ENCODE data around the gene TMBIM6.

TMBIM6 gene

DNA sequence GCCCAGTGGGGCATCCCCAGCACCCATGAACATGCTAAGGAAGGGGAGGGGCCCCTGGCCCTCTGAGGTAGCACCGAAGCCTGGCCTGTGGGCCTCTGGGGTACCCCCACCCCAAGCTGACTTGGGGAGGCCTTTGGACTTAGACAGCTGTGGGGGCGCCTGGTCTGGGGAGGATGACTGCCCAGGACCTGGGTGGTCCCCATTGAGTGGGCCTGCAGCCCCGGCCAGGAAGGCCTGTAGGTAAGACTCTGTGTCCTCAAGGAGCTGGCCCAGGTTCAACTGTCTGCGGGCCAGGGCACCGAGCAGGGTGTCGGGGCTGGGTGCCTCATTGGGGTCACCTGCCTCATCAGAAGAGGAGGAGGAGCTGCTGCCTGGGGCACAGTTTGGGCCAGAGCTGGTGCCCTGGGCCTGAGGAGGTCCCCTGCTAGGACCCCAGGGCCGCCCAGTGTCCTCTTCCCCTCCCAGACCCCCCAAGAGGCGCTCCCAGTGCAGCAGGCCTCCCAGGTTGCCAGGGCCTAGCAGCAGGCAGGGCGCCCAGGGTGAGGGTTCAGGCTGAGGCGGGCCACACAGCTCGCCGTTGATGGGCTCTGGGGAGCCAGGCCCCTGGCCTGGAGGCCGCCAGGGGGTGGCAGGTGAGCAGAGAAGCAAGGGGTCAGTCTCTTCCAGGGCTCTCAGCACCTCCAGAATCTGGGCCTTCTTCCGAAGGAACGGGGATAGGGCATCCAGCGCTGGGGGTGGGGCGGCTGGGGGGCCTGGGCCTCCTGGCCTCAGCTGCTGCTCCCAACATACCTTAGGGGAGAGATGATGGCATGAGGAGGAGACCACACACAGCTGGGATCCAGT is 55.5 kb downstream of the TMBIM6 start:
- FAIRE-seq: no peak
- no peak for DNase-seq (ENCODE audit: low spot score)

DNA sequence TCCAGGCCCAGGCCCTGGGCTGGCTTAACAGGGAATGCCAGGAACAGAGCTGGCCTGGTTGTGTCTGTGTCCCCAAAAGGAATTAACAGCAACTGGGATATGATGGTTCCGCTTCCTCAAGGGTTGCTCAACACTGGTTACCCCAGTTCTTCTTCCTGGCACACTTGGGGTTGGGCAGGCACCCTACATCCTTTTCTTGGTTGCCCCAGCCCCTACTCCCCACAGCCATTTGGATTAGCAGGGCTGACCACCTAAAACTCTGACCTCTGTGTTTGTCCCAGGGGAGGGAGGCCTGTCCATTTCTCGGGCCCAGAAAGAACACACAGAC is 56.1 kb downstream of the TMBIM6 start:
- DNase-seq (ENCODE audit: low spot score): no peak
- FAIRE-seq: no peak

DNA sequence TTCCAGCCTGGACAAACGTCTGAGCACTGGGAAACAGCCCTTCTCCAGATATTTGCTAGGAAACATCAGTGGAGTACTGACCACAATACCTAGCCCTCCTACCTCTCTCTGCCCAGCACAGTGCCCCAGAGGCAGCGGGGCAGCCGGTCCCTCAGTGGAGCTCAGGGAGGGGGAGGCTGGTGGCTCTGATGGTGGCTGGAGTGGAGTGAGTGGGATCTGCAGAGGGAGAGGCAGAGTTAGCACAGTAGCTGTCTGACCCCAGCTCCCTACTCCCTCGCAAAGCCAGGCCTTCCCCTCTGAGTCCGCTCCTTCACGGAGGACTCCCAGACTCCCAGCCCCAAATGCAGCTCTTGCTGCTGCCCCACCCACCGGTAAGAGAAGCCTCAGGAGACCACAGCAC is 56.9 kb downstream of the TMBIM6 start:
- DNase-seq (ENCODE audit: low spot score) (no peak), FAIRE-seq (no peak)

DNA sequence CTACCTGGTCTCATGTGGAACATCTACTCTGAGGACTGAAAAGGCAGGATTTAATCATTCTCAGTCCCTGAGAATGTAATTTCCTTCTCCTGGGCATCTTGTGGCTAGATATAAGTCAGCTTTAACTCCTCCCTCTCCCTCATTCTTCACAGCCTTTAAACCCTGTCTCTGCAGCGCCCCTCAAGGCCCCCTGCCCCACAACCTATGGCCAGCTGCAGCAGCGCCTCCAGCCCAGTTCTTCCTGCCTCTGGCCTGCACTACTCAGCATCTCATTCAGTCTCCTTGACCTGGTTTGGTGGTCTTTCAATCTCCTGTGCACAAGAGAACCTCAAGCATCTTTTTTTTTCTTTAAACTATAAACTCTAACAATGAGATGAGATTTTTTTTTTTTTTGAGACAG is 57.6 kb downstream of the TMBIM6 start:
- DNase-seq (ENCODE audit: low spot score) (no peak), FAIRE-seq (no peak)

DNA sequence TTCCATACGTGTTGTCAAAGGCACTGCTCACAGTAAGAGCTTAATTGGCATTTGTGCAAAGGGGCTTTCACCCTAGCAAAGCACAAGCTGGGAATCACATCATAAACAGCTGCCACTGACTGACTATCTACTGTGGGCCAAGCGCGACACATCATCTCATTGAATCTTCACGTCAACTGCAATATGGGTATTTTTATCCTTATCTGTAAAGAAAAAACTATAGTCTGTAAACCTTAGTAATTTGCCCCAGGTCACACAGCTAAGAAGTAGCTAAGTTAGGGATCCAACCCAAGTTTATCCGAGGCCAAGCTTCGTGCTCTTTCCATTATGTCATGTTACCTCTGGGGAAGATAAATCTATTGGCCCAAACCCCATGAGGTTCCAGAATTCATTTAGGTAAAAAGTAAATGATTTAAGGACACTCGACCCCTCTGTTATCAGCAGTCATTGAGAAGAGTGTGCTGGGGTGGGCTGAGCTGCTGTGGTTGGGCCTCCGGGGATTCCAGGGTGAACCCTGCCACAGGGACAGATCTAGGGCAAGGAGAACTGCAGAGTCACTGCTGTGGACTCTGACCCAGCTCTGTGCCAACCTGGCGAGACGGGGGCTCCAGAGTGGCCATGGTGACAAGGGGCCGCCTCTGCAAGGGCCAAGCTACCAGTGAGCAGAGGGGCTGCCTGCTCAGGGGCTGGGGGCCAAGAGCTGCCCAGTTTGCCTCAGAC is 59.2 kb downstream of the TMBIM6 start:
- no peak for FAIRE-seq
- no peak for DNase-seq (ENCODE audit: low spot score)

DNA sequence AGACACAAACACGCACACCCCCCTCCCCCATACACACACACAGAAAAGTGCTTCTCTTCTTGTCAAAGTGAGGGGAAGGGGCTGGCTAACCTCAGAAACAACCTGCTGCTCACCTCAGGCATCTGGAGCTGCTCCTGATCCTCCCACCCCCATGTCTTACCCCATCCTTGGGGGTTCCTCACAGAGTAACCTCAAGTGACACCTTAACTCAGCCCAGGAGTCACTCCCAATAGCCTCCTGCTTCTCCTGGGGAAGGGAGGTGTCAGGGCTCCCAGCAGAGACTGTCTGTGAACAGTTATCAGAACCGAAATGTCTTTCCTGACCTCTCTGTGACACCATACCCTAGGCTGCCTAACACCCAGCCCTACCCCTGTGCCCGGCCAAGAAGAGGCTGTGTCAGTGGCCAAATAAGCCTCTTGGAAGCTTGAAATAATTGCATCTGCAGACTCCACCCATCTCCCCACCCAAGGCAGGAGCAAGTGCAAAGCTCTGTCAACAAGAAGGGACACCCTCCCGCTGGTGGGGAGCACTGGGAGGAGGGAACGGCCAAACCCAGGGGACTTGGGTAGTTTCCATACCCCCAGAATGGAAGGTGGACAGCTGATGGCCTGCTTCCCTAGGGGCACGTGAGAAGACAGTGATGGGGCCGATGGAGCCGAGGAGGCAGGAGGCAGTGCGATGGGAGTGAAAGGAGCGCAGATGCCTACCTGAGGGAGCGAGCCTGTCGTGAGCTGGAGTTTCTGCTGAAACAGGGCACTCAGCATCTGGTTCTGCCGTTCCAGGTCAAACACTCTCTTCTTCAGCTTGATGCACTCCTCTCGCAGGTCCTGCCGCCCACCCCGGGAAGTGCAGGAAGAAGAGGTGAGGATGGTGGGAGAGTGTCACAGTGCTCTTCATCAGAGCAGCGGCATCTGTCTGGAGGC is 60.0 kb downstream of the TMBIM6 start:
- no peak for DNase-seq (ENCODE audit: low spot score)
- no peak for FAIRE-seq

DNA sequence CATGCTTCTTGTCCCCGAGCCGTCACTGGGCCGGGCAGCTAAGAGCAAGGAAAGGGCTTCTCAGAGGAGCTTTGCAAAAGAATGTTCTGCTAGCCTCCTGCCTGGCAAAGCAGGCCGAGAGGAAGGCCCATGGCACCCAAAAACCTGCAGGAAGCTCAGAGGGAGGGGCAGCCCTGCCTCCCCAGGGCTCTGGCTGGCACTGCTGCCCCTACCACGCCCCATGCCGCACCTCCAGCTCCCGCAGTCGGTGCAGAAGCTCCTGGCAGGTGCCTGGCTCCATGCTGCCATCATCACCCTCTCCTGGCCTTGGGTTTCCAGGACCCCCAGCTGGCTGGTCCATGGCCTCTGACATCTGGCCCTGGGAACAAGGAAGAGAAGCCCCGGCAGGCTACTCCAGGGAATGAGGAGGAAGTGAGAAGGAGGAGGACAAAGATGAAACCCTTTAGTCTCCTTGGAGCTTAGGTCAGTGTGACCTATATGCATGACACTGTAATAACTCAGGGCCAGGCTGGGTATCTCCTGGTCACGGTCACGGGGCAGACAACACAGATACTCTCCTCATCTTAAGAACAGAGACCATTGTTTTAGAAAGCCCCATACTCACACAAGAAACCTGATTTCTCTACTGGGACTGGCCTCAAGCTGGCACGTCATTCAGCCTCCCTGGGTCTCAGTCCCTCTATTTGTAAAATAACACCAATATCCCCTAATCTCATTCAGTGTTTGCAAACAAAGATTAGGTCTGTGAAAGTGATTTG is 62.5 kb downstream of the TMBIM6 start:
- no peak for FAIRE-seq
- no peak for DNase-seq (ENCODE audit: low spot score)

DNA sequence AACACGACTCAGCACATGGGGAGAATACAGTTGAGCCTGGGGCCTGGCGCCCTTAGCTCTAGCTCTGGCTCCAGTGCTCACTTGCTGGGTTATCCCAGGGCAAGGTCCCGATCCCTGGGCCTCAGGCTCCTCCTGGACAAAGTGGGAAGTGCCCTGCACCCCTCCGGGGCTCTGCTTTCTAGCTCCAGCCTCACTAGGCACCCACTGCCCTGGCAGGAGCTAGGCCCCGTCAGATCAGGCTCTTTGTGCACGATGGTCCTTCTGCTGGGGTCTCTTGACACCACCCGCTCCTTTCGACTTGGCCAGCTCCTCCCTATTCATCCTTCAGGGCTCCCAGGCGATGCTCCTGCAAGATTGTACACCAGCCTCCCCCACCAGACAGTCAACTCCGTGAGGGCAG is 63.5 kb downstream of the TMBIM6 start:
- no peak for FAIRE-seq
- no peak for DNase-seq (ENCODE audit: low spot score)

DNA sequence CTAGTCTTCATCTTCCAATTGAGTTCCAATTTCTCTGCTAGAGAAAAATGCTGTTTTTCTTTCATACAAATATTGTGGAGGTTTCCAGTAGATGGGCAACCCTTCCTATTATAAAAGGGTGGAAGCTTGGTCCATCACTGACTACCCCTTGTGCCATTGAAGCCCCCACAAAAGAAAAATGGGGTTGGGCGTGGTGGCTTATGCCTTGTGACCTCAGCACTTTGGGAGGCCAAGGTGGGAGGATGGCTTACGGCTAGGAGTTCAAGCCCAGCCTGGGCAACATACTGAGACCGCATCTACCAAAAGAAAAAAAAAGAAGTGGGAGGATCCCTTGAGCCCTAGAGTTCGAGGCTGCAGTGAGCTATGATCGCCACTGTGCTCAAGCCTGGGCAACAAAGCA is 64.1 kb downstream of the TMBIM6 start:
- DNase-seq (ENCODE audit: low spot score) (no peak), FAIRE-seq (no peak)

DNA sequence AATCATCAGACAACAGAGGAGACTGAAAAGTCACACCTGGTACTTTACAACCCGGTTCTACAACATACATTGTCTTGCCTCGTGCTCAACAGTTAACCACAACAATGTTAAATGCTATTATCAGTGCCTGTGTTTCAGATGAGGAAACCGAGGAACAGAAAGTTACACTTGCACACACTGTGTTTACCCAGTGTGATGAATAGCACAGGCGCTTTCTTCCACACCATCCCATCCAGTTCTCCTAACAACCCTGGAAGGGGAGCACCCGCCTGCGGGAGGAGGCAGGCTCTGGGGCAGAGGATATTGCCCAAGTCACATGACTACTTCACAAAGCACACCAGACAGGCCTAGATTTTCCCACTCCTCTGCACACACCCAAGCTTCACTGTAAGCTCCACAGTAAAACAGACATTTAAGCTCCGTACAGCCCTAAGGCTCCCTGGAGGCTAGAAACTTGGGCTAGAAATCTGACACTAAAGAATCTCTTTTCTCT is 65.0 kb downstream of the TMBIM6 start:
- DNase-seq (ENCODE audit: low spot score) (no peak), FAIRE-seq (no peak)

DNA sequence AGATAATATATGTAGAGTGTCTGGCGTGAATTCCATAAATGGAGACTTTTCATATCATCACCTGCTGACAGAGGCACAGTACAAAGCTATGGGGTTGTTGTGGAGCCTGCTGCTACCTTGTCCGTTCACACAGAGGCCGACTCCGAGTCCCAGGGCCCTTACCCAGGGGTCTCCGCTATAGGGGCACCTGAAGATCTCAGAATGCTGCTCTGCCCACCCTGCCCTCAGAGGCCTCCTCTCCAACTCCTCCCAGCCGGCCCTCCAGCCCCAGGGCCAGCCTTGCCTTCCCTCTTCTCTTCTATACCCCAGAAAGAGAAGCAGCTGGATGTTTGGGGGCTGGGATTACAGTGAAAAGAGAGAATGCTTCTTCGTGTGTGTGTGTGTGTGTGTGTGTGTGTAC is 65.5 kb downstream of the TMBIM6 start:
- no peak for DNase-seq (ENCODE audit: low spot score)
- FAIRE-seq: no peak

DNA sequence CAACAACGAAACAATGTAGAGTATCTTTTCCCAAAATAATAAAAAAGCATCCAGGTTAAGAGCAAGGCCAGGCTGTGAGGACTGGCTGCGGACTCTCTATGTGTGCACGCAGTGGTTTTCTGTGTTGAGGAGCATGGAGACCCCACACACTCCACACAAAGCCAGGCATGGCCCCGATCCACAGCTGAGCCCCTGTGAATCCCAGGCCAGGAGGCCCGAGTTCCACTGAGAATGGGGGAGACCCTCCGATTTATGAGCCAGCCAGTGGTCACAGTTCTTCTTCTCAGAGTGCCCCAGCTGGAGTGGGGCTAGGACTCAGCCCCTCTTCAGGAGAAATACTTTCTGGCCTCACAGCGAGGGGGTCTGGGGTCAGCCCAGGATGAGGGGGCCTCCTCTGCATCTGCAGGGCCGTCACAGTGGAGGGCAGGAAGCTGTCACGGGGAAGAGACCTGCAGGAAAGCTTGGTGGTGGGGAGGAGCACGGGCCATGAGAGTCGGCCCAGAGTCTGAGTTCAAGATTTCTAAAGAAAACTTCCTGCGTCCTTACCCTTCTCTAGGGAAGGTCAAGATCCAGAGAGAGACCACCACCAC is 66.7 kb downstream of the TMBIM6 start:
- no peak for FAIRE-seq
- no peak for DNase-seq (ENCODE audit: low spot score)

DNA sequence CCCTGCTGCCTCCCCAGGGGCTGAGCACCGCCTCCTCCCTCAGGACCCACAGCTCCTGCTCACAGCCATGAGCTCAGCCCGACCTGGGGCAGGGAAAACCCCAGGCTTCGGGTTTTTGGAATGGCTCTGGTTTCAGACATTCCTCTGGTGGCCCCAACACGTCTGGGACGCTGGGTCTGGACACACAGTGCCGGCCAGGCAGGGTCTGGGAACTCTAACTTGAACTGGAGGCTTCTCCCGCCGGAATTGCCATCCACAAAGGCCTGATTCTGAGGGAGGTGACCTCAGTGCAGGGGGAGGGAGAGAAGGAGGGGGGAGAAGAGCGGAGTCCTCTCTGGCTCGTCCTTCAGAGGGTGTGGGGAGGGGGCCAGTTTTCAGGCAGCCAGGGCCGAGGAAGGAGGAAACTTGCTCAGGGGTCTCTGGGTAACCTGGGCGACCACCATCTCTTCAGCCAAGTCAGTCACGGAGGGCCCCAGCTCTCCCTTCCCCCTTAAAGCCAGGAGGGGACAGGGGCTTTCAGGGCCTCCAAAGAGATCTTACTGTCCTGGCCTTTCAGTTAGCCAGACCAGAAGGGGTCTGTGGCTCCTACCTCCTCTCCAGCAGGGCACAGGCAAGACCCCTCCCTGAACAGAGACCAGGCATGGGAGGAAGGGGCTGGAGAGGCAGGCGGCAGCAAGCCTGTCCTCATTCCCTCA is 67.5 kb downstream of the TMBIM6 start:
- FAIRE-seq: no peak

DNA sequence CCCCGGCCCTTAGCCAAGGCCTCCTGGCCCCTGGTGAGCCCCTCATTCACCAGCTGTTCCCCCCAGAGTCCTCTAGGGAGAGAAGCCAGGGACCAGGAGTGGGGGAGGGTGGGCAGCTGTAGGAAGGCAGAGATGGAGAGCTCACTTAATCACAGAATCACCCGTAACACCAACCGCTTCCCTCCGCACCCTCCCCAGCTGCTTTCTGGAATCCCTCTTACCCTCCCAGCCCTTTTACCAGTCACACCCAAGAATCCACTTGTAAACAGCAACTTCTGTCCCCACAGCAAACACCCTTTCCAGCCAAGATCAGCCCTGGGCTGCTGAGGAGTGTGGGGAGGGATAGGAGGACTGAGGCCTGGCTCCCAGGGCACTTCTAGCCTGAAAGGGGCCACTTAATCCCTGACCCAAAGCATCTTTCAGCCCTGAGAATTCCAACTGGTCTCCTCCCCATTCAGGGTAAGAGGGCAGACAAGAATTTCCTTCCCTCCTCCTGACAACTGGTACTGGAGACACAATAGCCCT is 68.1 kb downstream of the TMBIM6 start:
- DNase-seq (ENCODE audit: low spot score) (no peak), FAIRE-seq (no peak)

More for the DNA sequence above, 67.5 kb downstream of the TMBIM6 start:
- no peak for DNase-seq (ENCODE audit: low spot score)

DNA sequence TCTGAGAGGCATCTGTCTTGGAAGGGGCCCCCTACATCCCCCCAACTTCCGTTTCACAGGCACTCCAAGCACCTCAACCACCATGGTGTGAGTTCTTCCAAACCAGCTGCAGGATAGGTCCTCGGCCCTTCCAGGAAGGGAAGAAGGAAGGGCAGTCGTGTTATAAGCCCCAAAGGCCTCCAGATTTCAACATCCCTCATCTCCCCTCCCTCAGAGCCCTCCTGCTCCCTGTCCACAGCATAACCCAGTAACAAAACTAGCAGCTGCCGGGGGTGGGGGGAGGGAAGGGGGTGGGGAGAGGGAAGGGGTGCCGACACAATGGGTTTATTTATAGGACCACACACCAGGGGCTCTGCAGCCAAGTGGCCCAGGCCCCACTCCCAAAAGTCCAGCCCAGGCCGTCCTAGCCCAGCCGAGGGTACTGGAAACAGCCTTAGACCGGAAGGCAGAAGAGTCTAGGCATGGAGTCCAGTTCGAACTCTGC is 68.6 kb downstream of the TMBIM6 start:
- DNase-seq (ENCODE audit: low spot score) (no peak), FAIRE-seq (no peak)

DNA sequence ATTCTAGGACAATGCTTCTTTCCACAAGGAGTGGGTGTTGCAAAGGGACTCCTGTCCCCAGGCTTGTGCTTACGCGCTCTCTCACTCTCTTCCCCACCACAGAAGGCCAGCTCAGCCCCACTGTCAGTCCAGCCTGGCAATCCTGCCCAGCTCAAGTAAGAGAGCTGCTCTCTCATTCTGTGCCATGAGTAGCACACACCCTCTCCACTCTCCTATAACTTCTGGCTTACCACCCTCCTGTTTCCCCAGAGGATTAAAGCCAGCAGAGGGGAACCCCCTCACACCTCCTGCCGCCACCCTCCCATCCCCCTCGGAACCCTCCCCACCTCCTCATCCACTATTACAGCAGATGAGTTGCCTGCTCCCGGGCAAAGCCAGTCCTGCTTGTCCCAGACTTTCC is 69.8 kb downstream of the TMBIM6 start:
- DNase-seq (ENCODE audit: low spot score) (no peak), FAIRE-seq (no peak)

DNA sequence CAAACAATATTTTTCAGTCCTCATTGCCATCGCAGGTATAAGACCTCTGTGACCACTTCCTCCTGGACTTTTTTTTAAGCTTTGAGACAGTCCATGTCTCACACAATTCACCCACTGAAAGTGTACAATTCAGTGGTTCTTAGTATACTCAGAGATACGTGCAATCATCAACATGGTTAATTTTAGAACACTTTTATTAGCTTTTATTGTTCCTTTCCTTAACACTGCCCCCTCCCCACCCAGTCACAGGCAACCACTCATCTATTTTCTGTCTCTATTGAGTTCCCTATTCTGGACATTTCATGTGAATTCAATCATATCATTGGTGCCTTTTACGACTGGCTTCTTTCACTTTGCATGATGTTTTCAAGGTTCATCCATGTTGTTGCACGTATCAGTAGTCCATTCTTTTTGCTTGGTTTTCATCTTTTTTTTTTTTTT is 70.6 kb downstream of the TMBIM6 start:
- FAIRE-seq: no peak
- no peak for DNase-seq (ENCODE audit: low spot score)

DNA sequence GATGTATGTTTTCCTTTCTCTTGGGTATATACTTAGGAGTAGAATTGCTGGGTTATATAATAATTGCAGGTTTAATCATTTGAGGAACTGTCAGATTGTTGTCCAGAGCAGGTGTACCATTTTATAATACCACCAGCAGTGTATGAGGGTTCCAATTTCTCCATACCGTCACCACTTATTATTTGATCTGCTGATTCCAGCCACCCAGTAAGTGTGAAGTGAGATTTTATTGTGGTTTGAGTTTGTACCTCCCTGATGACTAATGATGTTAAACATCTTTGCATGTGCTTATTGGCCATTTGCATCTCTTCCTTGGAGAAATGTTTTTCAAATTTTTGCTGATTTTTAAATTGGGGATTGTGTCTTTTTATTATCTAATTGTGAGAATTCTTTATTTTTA is 71.8 kb downstream of the TMBIM6 start:
- DNase-seq (ENCODE audit: low spot score) (peak; percentile 5), FAIRE-seq (no peak)
